Breast epithelium (tissue), 4 donors: ENCODE results near the gene SSTR1. TPM values are rescaled to one million over a fixed set of nuclear protein-coding genes. Genes with fewer than 3 reads are reported as not detected.
"Not testable (repeated sequence)": the region's sequence is repeated elsewhere in the genome, so short reads cannot be mapped to it uniquely, and the experiment has no call there.

Experiments used
- DNase-seq, 2 donors: peaks; one replicate each; pipeline ENCODE4 v3.0.0-alpha.2; 2019; ENCODE audit warnings: low spot score in 2 of 2
- H3K27ac ChIP-seq, 2 donors: fragments of 200-600 bp; sonication (generic) in 1 of 2; one replicate each; pipeline ENCODE4 v1.5.1; 2016 to 2019; ENCODE audit warnings: mild to moderate bottlenecking in 1 of 2
- H3K27me3 ChIP-seq, 2 donors: fragments of 200-600 bp; sonication (generic) in 1 of 2; one replicate each; pipeline versions ENCODE4 v1.5.1 to v1.6.0; 2017 to 2019; ENCODE audit warnings: control low read depth in 1 of 2, mild to moderate bottlenecking in 1 of 2
- H3K36me3 ChIP-seq: fragments of 200-600 bp; one replicate; pipeline ENCODE4 v1.5.1; 2019
- H3K4me1 ChIP-seq, 2 donors: fragments of 200-600 bp; sonication (generic); one replicate each; pipeline ENCODE4 v1.5.1; 2016 to 2019; ENCODE audit warnings: control low read depth in 1 of 2
- H3K4me3 ChIP-seq, 3 donors: fragments of 200-600 bp; sonication (generic); 1 replicate in 2 of 3; 2 replicates in 1 of 3; pipeline ENCODE4 v1.5.1; 2016 to 2019; ENCODE audit warnings: mild to moderate bottlenecking in 3 of 3, moderate library complexity in 2 of 3
- H3K9me3 ChIP-seq, 2 donors: fragments of 200-600 bp; sonication (generic) in 1 of 2; one replicate each; pipeline ENCODE4 v1.5.1; 2016 to 2019; ENCODE audit warnings: control low read depth in 1 of 2
- CTCF ChIP-seq, 3 donors: fragments of 450-650 bp; IDR thresholded peaks; one replicate each; pipeline ENCODE4 v1.5.1; 2016 to 2017; ENCODE audit warnings: antibody characterized with exemption in 3 of 3, mild to moderate bottlenecking in 3 of 3, moderate library complexity in 3 of 3
- POLR2A ChIP-seq: fragments of 450-650 bp; IDR thresholded peaks from one replicate; pipeline ENCODE4 v1.6.1; 2016; ENCODE audit warnings: antibody characterized with exemption, mild to moderate bottlenecking, moderate library complexity
- POLR2AphosphoS5 ChIP-seq, 3 donors: sonication (generic); formaldehyde crosslinking; IDR thresholded peaks; one replicate each; pipeline ENCODE4 v1.6.1; 2017; ENCODE audit warnings: antibody characterized with exemption in 3 of 3
- intact Hi-C: fragments of 100-400 bp; cut with DNase I; formaldehyde crosslinking; loops from one replicate; pipeline ENCODE4 v1.15.1; 2023; ENCODE audit warnings: low total_unique reads
- total RNA-seq, 3 donors: library from RNA; depleted of rRNA; stranded (reverse); fragments of >200 nt; gene quantifications; one replicate each; pipeline ENCODE4 v1.1.0, GENCODE V29; 2016

SSTR1 gene
- total RNA-seq, 3 donors from 2014 or later: 0.16 to 0.33 (median 0.29) TPM

DNA sequence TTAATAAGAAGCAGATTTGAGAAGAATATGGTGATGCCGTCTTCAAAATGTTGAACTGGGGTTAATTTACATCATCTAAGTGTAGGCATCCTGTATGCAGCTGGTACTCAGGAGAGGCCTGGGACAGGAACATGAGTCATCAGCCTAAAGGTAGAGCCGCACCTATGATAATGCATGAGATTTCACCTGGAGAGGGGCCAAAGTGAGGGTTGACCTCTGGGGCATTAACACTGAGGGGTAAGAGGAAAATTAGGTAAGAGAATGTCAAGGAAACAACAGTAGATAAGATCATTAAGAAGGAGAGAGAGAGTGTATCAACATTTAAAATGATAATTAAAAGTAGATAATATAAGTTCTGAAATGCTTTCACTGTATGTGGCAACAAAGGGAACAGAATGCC lies 20.2 kb upstream of the SSTR1 start:
- no peak for TF ChIP-seq POLR2A
- no peak for TF ChIP-seq POLR2AphosphoS5 (IDR thresholded peaks at IDR 0.05)
- no peak for TF ChIP-seq CTCF (IDR thresholded peaks at IDR 0.05)
- Histone ChIP-seq H3K9me3 (no peaks in the 10 kb centered on the region), H3K4me3 (no peak overlapping the region), H3K36me3 (no peaks in the 10 kb centered on the region), H3K27me3 (no peaks in the 10 kb centered on the region), H3K27ac (no peak overlapping the region), H3K4me1 (no peaks in the 10 kb centered on the region)
- no peak for DNase-seq
- intact Hi-C loops: no loop called here

- Histone ChIP-seq H3K27ac (no peak overlapping the region), H3K27me3 (no peaks in the 10 kb centered on the region), H3K9me3 (no peaks in the 10 kb centered on the region), H3K36me3 (no peaks in the 10 kb centered on the region), H3K4me3 (no peak overlapping the region), H3K4me1 (no peaks in the 10 kb centered on the region)
- intact Hi-C loops: no loop called here
- DNase-seq: no peak
- TF ChIP-seq POLR2A: no peak
Observed at GRCh38 chr14:38189930-38190726, 17.6 kb upstream of the SSTR1 start.

GRCh38 chr14:38190846-38191245 lies 16.9 kb upstream of the SSTR1 start:
- H3K27me3 ChIP-seq, intact Hi-C loops, H3K36me3 ChIP-seq, H3K4me1 ChIP-seq, DNase-seq, H3K4me3 ChIP-seq, H3K27ac ChIP-seq, H3K9me3 ChIP-seq: not testable (repeated sequence)

DNA sequence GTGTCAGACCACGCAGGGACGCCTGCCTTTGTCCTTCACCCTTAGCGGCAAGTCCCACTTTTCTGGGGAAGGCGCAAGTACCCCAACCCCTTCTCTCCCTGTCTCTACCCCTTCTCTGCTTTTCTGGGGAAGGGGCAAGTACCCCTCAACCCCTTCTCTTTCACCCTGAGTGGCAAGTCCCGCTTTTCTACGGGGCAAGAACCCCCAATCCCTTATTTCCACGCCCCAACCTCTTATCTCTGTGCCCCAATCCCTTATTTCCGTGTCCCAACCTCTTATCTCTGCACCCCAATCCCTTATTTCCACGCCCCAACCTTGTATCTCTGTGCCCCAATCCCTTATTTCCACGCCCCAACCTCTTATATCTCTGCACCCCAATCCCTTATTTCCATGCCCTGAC lies 16.2 kb upstream of the SSTR1 start:
- H3K4me1 ChIP-seq, H3K27me3 ChIP-seq, H3K4me3 ChIP-seq, H3K27ac ChIP-seq, H3K9me3 ChIP-seq, H3K36me3 ChIP-seq, DNase-seq, intact Hi-C loops: not testable (repeated sequence)

- peak; percentile 25 to 45 (median 36) for TF ChIP-seq CTCF (IDR thresholded peaks at IDR 0.05)
- no peak for TF ChIP-seq POLR2A
- TF ChIP-seq POLR2AphosphoS5 (IDR thresholded peaks at IDR 0.05): no peak
- H3K4me3 ChIP-seq: no peak overlapping the region
- H3K9me3 ChIP-seq: no peaks in the 10 kb centered on the region
- H3K4me1 ChIP-seq: no peaks in the 10 kb centered on the region
- H3K27ac ChIP-seq: no peak overlapping the region
- no peaks in the 10 kb centered on the region for H3K27me3 ChIP-seq
- intact Hi-C loops: no loop called here
- H3K36me3 ChIP-seq: no peaks in the 10 kb centered on the region
- no peak for DNase-seq
Observed at GRCh38 chr14:38197001-38197783, 10.5 kb upstream of the SSTR1 start.

DNA sequence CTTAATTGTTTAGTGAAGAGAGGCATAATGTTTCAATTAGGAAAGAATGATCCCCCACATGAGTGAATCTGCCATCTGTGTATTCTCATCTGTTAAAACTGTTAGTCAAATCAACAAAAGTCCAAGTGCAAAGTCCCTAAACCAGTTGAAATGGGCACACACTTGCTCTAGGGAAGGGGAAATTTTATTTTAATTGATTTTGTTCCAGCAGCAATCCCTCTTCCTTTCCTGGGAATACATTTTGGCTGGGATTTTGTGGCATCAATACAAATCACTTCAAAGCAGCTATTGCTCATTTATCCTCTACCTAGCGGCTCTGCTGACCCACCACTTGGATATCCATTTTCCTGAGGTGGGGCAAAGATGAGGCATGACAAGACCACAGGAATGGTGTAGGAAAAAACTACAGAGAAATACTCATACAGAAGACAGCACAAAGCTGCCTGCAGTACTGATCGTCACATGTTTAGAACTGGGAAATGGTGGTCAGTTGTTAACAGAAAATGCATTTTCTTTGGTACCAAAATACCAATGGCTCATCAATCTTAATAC lies 9.8 kb upstream of the SSTR1 start:
- DNase-seq: no peak
- Histone ChIP-seq H3K4me1 (no peaks in the 10 kb centered on the region), H3K27me3 (no peaks in the 10 kb centered on the region), H3K36me3 (no peaks in the 10 kb centered on the region), H3K4me3 (no peak overlapping the region), H3K9me3 (no peaks in the 10 kb centered on the region), H3K27ac (no peak overlapping the region)
- intact Hi-C loops: no loop called here
- TF ChIP-seq CTCF (IDR thresholded peaks at IDR 0.05): no peak
